HL-60/S4 treated with phorbol 12-myristate 13-acetate at 8.2 ng/mL for 4 days and 3 days (cell line): ENCODE results near the gene CABS1.

Experiments
- in situ Hi-C: fragments of 300-500 bp; cut with MboI; formaldehyde crosslinking; loops from 2 replicates; pipeline ENCODE4 v1.15.0; 2022; ENCODE audit warnings: low sequenced_read_pairs

CABS1 gene

DNA sequence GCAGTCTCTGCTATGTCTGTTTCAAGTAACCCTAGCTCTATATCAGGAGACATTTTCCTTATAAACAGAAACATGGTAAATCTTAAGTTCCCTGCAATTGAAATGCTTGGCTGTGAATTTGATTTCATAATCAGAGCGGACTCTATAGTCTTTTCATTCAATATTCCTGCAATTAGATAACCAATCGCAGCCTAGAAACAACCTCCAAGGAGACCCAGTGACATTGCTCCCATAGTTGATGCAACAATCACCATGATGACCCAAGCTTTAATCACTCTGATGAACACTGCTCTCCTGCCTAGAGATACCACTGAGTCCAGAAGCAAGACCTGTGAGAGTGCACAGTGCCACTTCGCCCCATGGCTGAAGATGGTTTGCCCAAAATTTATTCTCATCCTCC lies at the start of gene CABS1:
Gene CABS1, plus strand, starts transcription at position 301 of the 400 bp plus-strand sequence. Its CDS starts 59 bp downstream, at position 360.
- in situ Hi-C loops, result no loop called here

GRCh38 chr4:70288651-70289050 lies 46.1 kb upstream of the CABS1 start:
- in situ Hi-C loops, result no loop called here

- in situ Hi-C loops, result no loop called here
These were observed 43.4 kb upstream of the CABS1 start for GRCh38 chr4:70291341-70291740.

- in situ Hi-C loops, result no loop called here
These were observed 37.2 kb upstream of the CABS1 start for GRCh38 chr4:70297576-70297975.

DNA sequence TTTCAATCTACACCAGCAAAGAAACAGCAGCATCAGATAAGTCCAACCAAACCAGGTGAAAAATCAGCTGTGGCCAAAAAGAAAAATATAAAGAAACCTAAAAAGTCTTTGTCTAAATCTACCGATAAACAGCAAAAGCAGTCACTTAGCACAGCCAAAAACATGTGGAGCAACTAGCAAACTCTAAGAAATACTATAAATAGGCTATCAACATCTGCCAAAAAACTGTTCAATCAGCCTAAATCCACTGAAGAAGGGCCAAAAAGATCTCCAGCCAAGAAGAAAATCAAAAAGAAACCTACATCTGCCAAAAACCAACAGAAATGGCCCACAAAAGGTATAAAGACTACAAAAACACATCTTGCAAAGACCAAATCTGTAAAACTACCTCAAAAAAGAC lies 36.7 kb upstream of the CABS1 start:
- in situ Hi-C loops, result no loop called here

GRCh38 chr4:70299643-70300042 lies 35.1 kb upstream of the CABS1 start:
- in situ Hi-C loops, result no loop called here

GRCh38 chr4:70300215-70300614 lies 34.6 kb upstream of the CABS1 start:
- in situ Hi-C loops, result no loop called here

DNA sequence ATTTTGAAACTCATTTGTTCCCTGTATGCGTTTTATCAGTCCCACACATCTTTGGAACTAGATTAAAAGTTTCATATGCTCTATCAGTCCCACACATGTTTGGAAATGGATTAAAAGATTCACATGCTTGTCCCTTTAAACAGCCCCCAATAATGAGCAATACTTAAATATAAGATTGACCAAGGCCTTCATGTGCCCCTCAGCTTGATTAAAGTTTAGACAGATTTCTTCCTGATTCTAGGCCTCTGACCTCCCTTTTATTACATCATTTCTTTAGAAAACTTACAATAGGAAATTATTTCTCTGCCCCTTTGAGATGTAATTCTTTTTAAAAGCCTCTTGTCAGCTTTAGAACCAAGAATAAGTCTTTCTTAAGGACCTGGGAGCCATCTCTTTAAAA lies 31.7 kb upstream of the CABS1 start:
- in situ Hi-C loops, result no loop called here

- in situ Hi-C loops, result no loop called here
These were observed 29.2 kb upstream of the CABS1 start for GRCh38 chr4:70305601-70306000.

- in situ Hi-C loops, result no loop called here
These were observed 28.7 kb upstream of the CABS1 start for GRCh38 chr4:70306076-70306475.

DNA sequence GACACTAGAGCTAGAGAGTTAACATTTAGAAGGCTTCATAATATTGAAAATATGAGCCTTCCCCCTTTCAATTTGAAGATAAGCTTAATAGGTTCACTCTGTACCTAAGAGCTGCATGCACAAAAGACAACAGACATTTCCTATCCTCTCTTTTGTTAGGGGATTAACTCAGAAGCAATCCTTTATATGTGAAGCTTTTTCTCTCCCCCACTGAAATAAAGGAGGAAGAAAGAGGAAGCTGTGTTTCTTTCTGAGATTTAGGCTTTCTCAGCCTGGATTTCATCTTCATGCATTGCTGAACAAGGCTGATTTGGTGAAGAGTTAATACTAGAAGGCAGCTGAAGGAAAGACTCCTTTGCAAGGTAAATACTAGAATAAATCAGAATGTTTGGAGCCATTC lies 21.0 kb upstream of the CABS1 start:
- in situ Hi-C loops, result no loop called here

DNA sequence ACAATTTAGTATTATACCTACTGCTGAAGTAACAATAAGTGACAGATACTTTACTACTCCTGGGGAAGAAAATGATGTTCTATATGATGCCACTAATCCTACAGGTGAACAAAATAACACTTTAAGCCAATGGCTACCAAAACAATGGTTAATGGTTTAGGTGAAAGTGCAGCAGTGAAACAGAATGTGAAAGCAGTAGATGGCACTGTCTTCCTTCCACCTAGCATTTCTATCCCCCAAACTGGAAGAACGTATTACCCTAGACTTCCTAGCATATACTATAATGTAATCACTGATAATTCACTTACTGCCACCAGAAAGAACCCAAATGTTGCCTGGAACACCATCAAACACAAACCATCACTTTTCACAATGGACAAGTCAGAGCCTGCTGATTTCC lies 18.9 kb upstream of the CABS1 start:
- in situ Hi-C loops, result no loop called here

DNA sequence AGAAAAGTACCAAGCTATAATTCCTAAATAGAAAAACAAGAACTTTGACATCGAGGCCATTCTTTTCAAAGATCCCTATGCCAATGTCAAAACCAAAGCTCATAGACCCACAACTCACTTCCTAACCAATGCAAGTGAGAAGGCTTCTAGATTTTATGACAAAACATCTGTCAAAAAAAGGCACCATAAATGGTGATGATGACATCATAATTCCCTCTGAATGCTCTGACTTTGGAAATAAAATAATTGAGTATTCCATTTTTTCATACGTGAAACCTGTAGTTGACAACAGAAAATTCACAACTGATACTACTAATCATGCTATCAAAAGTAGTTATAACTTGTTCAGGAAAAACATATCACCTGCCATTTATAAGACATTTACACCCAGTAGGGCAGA lies 8.7 kb upstream of the CABS1 start:
- in situ Hi-C loops, result no loop called here

DNA sequence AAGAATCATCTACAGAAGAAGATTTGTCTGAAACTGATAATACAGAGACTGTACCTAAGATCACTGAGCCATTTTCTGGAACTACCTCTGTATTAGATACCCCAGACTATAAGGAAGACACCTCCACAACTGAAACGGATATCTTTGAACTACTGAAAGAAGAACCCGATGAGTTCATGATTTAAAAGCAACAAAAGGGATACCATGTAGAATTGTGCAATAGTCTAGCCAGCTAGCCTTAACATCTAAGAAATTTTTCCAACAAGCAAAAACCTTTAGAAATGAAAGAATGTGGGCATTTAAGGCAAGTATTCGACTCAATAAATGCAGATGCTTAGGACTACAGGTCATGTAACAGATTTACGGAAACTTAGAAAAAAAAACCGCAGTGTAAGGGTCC lies 1.3 kb downstream of the CABS1 start:
- in situ Hi-C loops, result no loop called here

DNA sequence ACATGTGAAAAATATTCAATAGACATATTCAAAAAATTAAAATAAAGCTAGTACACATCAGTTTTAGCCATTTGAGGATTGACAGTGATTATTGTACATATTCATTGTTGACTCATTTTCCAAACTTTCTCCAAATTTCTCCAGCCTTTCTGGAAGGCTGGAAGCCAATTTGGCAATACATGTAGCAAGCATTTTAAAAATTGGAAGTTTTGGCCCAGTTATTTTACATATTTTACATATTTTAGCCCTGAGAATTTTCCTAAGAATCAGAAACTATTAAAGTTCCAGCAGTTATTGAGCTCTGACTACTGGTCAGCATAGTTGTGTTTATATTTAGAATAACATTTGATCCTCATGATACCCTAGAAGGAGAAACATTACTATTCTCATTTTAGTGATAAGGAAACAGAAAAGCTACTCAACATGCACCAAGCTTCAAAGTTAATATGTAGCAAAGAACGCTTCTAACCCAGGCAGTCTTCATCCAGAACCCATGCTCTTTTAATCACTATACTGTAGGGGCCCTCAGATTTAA lies 3.2 kb downstream of the CABS1 start:
- in situ Hi-C loops, result no loop called here

DNA sequence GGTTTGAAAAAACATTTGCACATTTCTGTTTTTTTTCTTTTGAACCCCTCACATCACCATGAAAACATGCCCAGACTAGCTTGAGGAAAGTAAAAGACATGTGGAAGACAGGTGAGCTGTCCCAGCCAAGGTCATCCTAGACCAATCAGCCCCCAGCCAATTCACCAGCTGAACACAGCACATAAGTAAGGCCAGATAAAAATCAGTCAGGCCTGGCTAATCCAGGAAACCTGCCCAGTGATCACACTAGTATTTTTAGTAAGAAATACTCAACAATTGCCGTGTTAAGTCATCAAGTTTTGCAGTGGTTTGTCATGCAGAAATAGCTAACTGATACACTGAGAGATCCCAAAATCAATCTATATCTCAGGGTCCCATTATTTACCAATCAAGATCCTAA lies 21.4 kb downstream of the CABS1 start:
- in situ Hi-C loops, result no loop called here

DNA sequence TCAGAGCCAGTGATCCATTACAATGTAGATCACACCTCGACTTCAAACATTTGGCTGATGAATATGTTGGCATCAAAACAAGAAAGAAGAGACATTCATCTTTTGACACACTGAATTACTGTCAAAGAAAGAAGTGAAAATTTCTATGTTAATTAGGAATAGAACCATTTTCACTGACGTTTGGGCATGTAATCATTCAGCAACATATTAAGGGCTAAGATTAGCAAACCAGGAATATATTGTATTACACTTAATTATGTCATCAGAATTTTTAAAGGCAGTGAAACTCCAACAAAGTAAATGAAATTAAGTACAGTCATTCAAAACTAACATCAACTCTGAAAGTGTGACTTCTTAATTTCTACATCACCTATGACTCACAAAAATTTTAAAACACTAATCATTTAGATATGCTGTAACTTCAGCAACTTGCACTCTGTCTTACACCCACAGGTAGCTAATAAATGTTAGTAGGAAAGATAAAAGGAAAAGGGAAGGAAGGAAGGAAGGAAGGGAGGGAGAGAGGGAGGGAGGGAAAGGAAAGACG lies 24.4 kb downstream of the CABS1 start:
- in situ Hi-C loops, result no loop called here

DNA sequence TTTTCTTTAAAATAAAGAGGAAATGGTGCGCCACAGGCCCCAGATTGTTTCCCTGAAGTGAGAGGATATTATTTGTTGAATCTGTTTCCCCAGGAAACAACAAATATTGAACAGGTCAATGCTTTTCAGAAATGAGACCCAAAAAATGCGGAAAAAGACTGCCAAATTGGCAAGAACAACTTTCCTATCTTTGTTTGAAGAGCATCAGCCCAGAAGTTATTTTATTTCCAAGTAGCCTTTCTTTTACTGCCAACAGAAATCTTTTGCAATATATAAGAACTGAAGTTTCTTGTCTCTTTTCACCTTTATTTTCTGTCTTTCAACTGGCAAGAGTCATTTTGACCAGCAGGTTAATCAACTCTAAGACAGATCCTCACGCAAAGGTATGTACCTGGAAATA lies 25.7 kb downstream of the CABS1 start, which contains the start of gene SMR3A:
Gene SMR3A, plus strand, starts transcription at position 301 of the 400 bp plus-strand sequence. CDS start 1,356 bp downstream, outside the sequence.
- in situ Hi-C loops, result no loop called here

- in situ Hi-C loops, result no loop called here
These were observed 29.2 kb downstream of the CABS1 start for GRCh38 chr4:70364002-70364401.

GRCh38 chr4:70365479-70365878 lies 30.7 kb downstream of the CABS1 start:
- in situ Hi-C loops, result no loop called here

GRCh38 chr4:70367813-70368212 lies 33.0 kb downstream of the CABS1 start:
- in situ Hi-C loops, result no loop called here

DNA sequence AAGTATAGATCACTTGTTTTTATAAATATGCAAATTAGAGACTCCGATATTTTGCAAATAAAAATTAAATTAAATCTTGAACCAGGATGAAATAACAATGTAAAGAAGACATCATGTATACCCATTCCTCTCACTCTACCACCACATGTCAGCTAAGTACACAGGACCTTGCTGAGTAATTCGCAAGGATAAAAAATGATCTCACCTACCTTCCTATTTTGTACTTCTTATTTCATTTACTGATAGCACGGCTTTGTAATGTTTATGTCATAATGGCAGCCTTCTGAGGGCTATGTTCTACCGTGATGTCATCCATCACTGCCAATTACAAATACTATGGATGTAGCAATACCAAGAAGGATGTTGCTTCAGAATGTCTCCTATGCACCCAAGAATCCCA lies 37.2 kb downstream of the CABS1 start:
- in situ Hi-C loops, result no loop called here

DNA sequence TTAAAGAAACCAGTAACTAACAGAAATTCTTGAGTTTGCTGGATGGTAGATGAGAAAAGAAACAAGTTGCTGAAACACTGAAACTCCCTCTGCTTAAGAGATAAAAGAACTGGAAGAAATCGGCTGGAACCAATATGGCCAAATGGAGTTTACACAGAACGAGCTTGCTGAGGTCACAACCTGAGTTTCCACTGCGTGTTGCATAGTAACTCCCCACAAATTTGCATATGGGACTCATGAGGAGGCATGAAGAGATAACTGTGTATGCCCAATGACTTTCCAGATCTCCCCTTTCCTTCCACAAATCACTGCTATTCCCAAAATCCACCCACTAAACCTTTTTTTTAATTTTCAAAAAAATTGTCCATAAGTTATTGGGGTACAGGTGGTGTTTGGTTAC lies 38.0 kb downstream of the CABS1 start:
- in situ Hi-C loops, result no loop called here
